WI38 (cell line): ENCODE results near the gene SLC22A16.
"Not testable (repeated sequence)": the region's sequence is repeated elsewhere in the genome, so short reads cannot be mapped to it uniquely, and the experiment has no call there.

ENCODE experiments used
- H3K4me3 ChIP-seq: 2 replicates; pipeline ENCODE4 v1.5.1; 2011; ENCODE audit warnings: low read depth, mild to moderate bottlenecking, control low read depth, low read length
- TF ChIP-seq, protein P1 (sequence below): IDR thresholded peaks from 2 replicates; pipeline ENCODE4 v1.5.1; 2012; ENCODE audit warnings: low read depth, mild to moderate bottlenecking, control low read depth, low read length

Gene SLC22A16

DNA sequence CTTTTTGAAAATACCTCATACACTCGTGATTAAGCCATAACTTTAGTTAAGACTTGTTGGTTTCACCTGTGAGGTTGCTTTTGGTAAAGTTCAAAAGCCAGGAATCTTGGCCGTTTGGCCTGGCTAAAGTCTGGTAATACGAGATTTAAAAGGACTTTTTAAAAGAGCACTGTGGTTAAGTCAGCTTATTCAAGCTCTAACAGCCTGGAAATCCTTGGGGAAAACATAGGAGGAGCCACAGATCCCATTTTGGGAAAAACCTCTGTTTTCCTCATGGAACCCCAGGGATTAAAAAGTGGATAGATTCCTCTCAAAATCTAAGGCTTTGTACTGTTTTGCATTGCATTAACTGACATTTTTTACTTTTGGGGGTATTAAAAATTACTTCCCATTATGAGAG is 13.7 kb upstream of the SLC22A16 start:
- H3K4me3 ChIP-seq, result no peak overlapping the region
- TF ChIP-seq, protein P1, sequence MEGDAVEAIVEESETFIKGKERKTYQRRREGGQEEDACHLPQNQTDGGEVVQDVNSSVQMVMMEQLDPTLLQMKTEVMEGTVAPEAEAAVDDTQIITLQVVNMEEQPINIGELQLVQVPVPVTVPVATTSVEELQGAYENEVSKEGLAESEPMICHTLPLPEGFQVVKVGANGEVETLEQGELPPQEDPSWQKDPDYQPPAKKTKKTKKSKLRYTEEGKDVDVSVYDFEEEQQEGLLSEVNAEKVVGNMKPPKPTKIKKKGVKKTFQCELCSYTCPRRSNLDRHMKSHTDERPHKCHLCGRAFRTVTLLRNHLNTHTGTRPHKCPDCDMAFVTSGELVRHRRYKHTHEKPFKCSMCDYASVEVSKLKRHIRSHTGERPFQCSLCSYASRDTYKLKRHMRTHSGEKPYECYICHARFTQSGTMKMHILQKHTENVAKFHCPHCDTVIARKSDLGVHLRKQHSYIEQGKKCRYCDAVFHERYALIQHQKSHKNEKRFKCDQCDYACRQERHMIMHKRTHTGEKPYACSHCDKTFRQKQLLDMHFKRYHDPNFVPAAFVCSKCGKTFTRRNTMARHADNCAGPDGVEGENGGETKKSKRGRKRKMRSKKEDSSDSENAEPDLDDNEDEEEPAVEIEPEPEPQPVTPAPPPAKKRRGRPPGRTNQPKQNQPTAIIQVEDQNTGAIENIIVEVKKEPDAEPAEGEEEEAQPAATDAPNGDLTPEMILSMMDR, result no peak

DNA sequence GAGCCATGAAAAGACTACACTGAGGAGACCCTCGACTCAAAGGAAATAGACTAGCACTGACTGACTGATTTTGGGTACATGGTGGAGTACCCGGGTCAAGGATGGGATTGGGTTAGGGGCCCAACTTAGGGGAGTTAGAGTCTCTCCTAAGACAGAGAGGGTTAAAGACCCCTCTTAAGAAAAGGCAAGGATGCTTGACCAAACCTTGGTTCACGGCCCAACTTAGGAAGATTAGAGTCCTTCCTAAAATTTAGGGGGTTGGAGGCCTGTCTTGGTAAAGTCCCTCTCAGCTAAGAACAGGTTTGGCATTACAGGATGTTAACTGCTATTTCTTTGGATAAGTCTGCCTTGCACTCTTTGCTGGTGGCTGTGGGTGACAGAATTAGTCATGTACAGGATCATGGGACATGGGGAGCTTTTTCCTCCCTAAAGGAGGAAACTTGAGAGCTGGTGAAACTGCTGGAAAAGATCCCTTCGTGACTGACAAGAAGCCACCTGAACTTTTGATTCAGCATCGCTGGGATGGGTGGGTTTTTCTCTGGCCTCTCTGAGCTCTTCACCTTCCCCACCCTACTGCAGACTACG is 12.3 kb upstream of the SLC22A16 start:
- TF ChIP-seq, protein P1, result no peak
- no peak overlapping the region for H3K4me3 ChIP-seq

DNA sequence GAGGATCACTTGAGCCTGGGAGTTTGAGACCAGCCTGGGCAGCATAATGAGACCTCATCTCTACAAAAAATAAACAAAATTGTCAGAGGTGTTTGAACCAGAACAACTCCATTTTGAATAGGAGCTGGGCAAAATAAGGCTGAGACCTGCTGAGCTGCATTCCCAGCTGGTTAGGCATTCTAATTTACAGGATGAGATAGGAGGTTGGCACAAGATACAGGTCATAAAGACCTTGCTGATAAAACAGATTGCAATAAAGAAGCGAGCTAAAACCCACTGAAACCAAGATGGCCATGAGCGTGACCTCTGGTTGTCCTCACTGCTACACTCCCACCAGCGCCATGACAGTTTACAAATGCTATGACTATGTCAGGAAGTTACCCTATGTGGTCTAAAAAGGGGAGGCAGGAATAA is 11.6 kb upstream of the SLC22A16 start:
- not testable (repeated sequence) for H3K4me3 ChIP-seq

DNA sequence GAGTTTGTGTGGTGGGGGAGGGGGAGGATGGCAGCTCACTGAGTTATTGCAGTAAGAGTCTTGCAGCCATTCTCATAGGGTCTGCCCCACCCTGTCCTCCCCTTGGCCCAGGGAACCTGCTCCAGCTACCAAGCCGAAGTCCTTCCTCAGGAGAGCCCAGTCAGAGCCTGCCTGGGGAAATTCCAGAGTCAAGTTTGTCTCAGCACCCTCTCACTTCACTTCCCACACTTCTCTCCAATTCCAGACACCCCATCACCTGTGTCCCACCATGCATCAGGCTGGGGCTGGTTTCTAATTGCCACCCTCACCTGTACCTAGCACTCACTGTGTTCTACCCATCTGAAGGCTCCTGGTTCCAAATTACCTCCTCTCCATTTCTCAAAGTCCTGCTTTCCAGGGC is 10.3 kb upstream of the SLC22A16 start:
- TF ChIP-seq, protein P1, result no peak

DNA sequence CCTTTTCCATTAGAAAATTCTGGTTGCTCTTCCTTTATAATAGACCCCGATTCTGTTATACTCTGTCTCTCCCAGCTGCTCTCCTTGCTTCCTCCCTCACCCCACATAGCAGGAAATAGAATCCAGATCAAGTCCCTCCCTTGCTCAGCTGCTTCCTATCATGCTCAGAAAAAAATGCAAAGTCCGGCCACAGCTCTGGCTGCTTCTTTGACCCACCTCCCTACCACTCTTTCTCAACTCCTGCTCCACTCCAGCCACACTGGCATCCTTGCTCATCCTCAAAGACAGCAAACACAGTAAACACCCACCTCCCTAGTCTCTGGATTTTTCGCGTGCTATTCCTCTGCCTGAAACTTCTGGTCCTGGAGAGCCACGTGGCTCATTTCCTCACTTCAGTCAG is 9.1 kb upstream of the SLC22A16 start:
- TF ChIP-seq, protein P1, result no peak
- H3K4me3 ChIP-seq, result no peak overlapping the region

More for the DNA sequence above, 10.3 kb upstream of the SLC22A16 start:
- no peak overlapping the region for H3K4me3 ChIP-seq

DNA sequence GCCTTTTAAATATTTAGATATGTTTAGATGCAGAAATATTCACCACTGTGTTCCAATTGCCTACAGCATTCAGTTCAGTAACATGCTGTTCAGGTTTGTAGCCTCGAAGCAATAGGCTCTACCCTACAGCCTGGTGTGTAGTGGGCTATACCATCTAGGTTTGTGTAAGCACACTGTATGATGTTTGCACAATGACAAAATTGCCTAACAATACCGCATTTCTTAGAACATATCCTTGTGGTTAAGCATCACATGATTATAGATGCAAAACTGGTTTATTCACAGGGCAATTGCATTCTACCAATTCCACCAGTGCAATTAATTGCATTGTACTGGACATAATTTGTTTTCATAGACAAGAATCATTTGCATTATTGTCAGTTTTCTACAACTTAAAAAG is 7.9 kb upstream of the SLC22A16 start:
- TF ChIP-seq, protein P1, result no peak
- H3K4me3 ChIP-seq, result no peak overlapping the region

DNA sequence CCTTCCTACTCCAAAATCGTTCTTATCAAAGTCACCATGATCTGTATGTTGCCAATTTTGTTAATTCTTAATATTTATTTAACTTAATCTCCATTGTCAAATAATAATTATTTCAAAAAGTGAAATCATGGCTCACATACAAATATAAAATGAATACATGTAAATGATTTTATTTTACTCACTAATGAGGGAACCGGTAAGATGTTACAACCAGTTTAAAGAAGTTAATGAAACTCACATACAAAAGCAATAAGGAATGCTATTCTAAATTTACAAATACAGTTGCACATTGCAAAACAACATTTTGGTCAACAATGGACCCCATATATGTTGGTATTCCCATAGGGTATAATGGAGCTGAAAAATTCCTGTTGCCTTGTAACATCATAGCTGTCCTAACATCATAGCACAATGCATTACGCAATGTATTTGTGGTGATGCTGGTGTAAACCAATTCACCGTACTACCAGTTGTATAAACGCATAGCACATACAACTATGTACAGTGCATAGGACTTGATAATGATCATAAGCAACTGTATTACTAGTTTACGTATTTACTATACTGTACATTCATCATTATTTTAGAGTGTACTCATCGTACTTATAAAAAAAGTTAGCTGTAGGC is 6.5 kb upstream of the SLC22A16 start:
- H3K4me3 ChIP-seq, result no peak overlapping the region
- TF ChIP-seq, protein P1, result no peak

DNA sequence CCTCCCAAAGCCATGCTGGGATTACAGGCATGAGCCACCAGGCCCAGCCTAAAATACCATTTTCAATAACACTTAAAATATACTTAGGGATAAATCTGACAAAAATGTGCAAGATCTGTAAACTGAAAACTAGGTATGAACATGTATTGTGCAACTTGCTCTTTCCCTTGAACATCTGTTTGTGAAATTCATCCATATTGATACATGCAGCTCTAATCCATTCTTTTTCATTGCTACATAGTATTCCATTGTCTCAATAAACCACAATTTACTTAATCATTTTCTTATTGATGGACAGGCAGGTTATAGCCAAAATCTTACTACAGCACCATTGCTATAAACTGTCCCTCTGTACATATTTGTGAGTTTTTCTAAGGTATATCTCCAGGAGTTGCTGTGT is 4.7 kb upstream of the SLC22A16 start:
- TF ChIP-seq, protein P1, result no peak
- no peak overlapping the region for H3K4me3 ChIP-seq
